Heart right ventricle (tissue), 16 donors: ENCODE measurements around the gene SERTAD2. TPM values are rescaled to one million over a fixed set of nuclear protein-coding genes. Genes with fewer than 3 reads are reported as not detected.

Source experiments
- ATAC-seq, 8 donors: fragments of 200-7000 bp; cut with Tn5 transposase; one replicate each; pipeline ENCODE4 v1.9.1; 2020; ENCODE audit warnings: mild to moderate bottlenecking in 8 of 8, moderate library complexity in 8 of 8, moderate number of reproducible peaks in 1 of 8
- DNase-seq, 2 donors: peaks; one replicate each; pipeline ENCODE4 v3.0.0-alpha.2; 2020
- H3K27ac ChIP-seq, 10 donors: fragments of 200-600 bp; sonication (generic) in 2 of 10; one replicate each; pipeline versions ENCODE4 v1.5.0 to v1.8.0; 2020 to 2022; ENCODE audit warnings: mild to moderate bottlenecking in 3 of 10
- H3K27me3 ChIP-seq, 7 donors: fragments of 200-600 bp; one replicate each; pipeline ENCODE4 v1.8.0; 2021 to 2022; ENCODE audit warnings: mild to moderate bottlenecking in 2 of 7
- H3K36me3 ChIP-seq, 9 donors: fragments of 200-600 bp; sonication (generic) in 1 of 9; one replicate each; pipeline versions ENCODE4 v1.5.0 to v1.8.0; 2020 to 2022; ENCODE audit warnings: mild to moderate bottlenecking in 2 of 9
- H3K4me1 ChIP-seq, 9 donors: fragments of 200-600 bp; sonication (generic) in 1 of 9; one replicate each; pipeline versions ENCODE4 v1.5.0 to v1.8.0; 2020 to 2022; ENCODE audit warnings: mild to moderate bottlenecking in 4 of 9
- H3K4me3 ChIP-seq, 10 donors: fragments of 200-600 bp; sonication (generic) in 2 of 10; one replicate each; pipeline versions ENCODE4 v1.5.0 to v1.8.0; 2020 to 2022; ENCODE audit warnings: mild to moderate bottlenecking in 7 of 10, moderate library complexity in 2 of 10
- H3K9me3 ChIP-seq, 11 donors: fragments of 200-600 bp in 10 of 11; sonication (generic) in 2 of 11; one replicate each; pipeline versions ENCODE4 v1.5.0 to v1.8.0; 2013 to 2022; ENCODE audit warnings: mild to moderate bottlenecking in 2 of 11, control low read depth in 1 of 11, moderate library complexity in 1 of 11
- WGBS, 2 donors: extraction: QIAGEN DNeasy Blood & Tissue Kit; methylation state at CpG; one replicate each; pipeline ENCODE4 v1.1.7; 2013; ENCODE audit warnings: inconsistent platforms in 1 of 2; 5-methylcytosine and 5-hydroxymethylcytosine counted together
- intact Hi-C, 10 donors: fragments of 100-400 bp; cut with DNase I; formaldehyde crosslinking; loops; one replicate each; pipeline versions ENCODE4 v1.11.1 to v1.14.2; 2022
- polyA plus RNA-seq, 2 donors: library from polyadenylated mRNA; stranded (reverse); fragments of 200-250 nt; gene quantifications; one replicate each; pipeline ENCODE4 v1.2.3, GENCODE V29; 2013
- total RNA-seq, 10 donors: library from RNA; stranded (reverse); fragmentation: NEBNext Ultra II Directional in 3 of 10; extraction: Animal tissue kit (Norgen Biotek cat#: 25700) in 3 of 10; gene quantifications; one replicate each; pipeline versions ENCODE4 v1.2.1 to v1.2.4, GENCODE V29; 2021 to 2023
- TF ChIP-seq, protein P1 (sequence below), 9 donors: fragments of 200-600 bp; sonication (generic) in 2 of 9; IDR thresholded peaks; one replicate each; pipeline versions ENCODE4 v1.5.0 to v1.8.0; 2021 to 2022; ENCODE audit warnings: antibody characterized with exemption in 9 of 9, mild to moderate bottlenecking in 5 of 9, moderate library complexity in 1 of 9
- donor health status: Arrhythmogenic right ventricular cardiomyopathy.
- donor health status: ischemic (EF 13 %, LVEDD 7.1; RV severe dilation, severe dysfunction).
- donor health status: healthy with polysubstance abuse.
- donor health status: DM: no; HTN: yes; CAD: no.
- donor health status: DM: no; HTN: no; CAD: no.
- donor health status: ischemic (EF 25% LVEDD 6.9; RV normal size, moderate dysfunction).
- donor health status: ischemic (EF 25% LVEDD 5.7; RV mildly dilated, moderate dysfunction).
- donor health status: healthy.
- donor health status: DM: yes; HTN: yes; CAD: no.
- donor health status: Ischemic cardiomyopathy.
- donor health status: ischemic (EF 35%, LVEDD 5.7; RV mildly dilated, moderate dysfunction).
- donor health status: nonischemic (EF 11% LVEDD 7.7; RV severe dilation, severe dysfunction).
- donor health status: DM: yes; HTN: yes; CAD: no.
- donor health status: PGD.
- donor health status: ischemic (EF 29% LVEDD 5.4; RV normal size, mild dysfunction).
- donor health status: nonischemic (EF 23%, LVEDD 6.1; RV moderate dilation, normal function).

SERTAD2 gene
- total and polyA plus RNA-seq, 12 donors = 5.6 to 20.9 (median 16.0) TPM

DNA sequence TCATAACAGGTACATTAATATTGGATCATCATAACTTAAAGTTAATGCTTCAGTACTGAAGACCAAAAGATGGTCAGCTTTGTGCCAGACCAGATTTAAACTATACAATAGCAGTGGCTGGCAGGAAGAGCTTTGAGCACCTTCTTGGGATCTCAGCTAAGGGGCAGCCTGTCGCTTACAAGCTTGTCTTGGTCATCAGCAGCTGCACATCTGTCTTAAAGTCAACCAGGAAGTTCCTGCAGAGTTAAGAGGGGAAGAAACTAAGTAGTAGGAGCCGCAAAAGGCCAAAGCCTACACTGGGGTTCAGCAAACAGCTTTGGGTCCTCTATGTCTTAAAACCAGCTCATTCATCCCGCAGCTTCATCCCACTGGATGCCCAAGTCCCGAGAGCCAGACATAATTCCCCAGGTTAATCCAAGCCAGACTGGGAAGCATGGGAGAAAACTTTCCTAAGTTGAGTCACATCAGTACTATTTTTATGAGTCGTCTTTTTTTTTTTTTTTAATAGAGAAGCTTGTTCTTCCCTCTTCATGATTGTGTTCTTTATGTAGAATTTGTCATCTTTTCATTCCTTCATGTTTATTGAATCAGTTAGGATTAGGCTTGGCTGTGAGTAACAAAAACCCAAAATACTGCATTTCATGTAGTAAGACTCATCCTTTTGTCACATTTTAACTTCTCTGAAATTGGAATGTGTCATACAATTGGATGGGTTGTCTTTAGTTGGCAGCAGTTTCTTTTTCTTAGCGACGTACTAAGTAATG, 59.3 kb downstream of the SERTAD2 start:
- Histone ChIP-seq H3K27me3 (no peaks in the 10 kb centered on the region), H3K4me3 (no peak overlapping the region), H3K27ac (peak overlapping the region in 1 of 10 donors; percentile 8), H3K36me3 (peaks cover 0 to 44% (median 21%) of the 10 kb centered on the region in 9 donors), H3K4me1 (peaks cover 0 to 20% (median 5%) of the 10 kb centered on the region in 9 donors), H3K9me3 (no peaks in the 10 kb centered on the region)
- ATAC-seq = no peak
- intact Hi-C loops = no loop called here
- DNase-seq = no peak
- TF ChIP-seq, protein P1, sequence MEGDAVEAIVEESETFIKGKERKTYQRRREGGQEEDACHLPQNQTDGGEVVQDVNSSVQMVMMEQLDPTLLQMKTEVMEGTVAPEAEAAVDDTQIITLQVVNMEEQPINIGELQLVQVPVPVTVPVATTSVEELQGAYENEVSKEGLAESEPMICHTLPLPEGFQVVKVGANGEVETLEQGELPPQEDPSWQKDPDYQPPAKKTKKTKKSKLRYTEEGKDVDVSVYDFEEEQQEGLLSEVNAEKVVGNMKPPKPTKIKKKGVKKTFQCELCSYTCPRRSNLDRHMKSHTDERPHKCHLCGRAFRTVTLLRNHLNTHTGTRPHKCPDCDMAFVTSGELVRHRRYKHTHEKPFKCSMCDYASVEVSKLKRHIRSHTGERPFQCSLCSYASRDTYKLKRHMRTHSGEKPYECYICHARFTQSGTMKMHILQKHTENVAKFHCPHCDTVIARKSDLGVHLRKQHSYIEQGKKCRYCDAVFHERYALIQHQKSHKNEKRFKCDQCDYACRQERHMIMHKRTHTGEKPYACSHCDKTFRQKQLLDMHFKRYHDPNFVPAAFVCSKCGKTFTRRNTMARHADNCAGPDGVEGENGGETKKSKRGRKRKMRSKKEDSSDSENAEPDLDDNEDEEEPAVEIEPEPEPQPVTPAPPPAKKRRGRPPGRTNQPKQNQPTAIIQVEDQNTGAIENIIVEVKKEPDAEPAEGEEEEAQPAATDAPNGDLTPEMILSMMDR (IDR thresholded peaks at IDR 0.05) = no peak
- 81 to 90% methylated on average over 7 of the region's 7 CpGs for WGBS, 2 donors

GRCh38 chr2:64593035-64593655, 60.6 kb downstream of the SERTAD2 start:
- intact Hi-C loops = no loop called here
- Histone ChIP-seq H3K4me1 (peaks cover 0 to 17% (median 2%) of the 10 kb centered on the region in 9 donors), H3K27ac (peak overlapping the region in 4 of 10 donors; percentile 2 to 37 (median 32)), H3K27me3 (no peaks in the 10 kb centered on the region), H3K36me3 (peaks cover 0 to 57% (median 21%) of the 10 kb centered on the region in 9 donors), H3K4me3 (no peak overlapping the region), H3K9me3 (no peaks in the 10 kb centered on the region)
- WGBS, 2 donors = 63 to 68% methylated on average over 4 of the region's 4 CpGs
- ATAC-seq (peak; percentile 49 to 95 (median 80)), DNase-seq (peak in 1 of 2 donors; percentile 63)
- TF ChIP-seq, protein P1 (IDR thresholded peaks at IDR 0.05) = no peak

- Histone ChIP-seq H3K4me1 (peaks cover 0 to 30% (median 8%) of the 10 kb centered on the region in 9 donors), H3K36me3 (peaks cover 0 to 72% (median 21%) of the 10 kb centered on the region in 9 donors), H3K9me3 (no peaks in the 10 kb centered on the region), H3K27ac (no peak overlapping the region), H3K4me3 (no peak overlapping the region), H3K27me3 (no peaks in the 10 kb centered on the region)
- intact Hi-C loops = no loop called here
- 85 to 90% methylated on average over 4 of the region's 4 CpGs for WGBS, 2 donors
- TF ChIP-seq, protein P1 (IDR thresholded peaks at IDR 0.05) = no peak
- DNase-seq = no peak
- no peak for ATAC-seq
Observed at GRCh38 chr2:64591188-64591587, 62.5 kb downstream of the SERTAD2 start.

DNA sequence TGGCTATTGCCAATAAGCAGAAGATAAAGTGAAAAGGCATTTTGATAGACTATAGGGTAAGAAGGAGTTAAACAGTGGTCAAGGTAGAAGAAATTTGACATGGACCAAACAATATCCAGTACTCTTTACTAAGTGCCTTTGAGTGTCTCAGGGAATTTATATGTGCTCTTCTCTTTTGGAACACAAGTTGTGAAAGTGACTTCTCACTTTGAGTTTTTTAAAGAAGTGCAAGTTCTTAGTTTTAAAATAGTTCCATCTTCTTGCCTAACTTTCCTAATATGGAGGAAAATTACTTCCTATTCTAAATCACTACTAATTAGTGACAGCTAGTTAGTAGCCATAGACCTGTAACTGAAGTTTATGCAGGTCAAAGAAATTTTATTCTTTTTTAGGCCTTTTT, 66.2 kb downstream of the SERTAD2 start:
- no peak overlapping the region for H3K4me3 ChIP-seq
- no peak for ATAC-seq
- TF ChIP-seq, protein P1 (IDR thresholded peaks at IDR 0.05) = no peak
- intact Hi-C loops = loop anchor here in 9 of 10 donors (2.0 to 5.0 kb wide), 5 partner anchors 59 to 285 kb away; no protein-coding TSS in a partner anchor
- H3K4me1 ChIP-seq = peaks cover 0 to 13% (median 8%) of the 10 kb centered on the region in 9 donors
- no peaks in the 10 kb centered on the region for H3K27me3 ChIP-seq
- no peak overlapping the region for H3K27ac ChIP-seq
- H3K36me3 ChIP-seq = peaks cover 0 to 81% (median 19%) of the 10 kb centered on the region in 9 donors
- no peaks in the 10 kb centered on the region for H3K9me3 ChIP-seq
- no peak for DNase-seq
